HepG2 (cell line): Measurements from ENCODE around the gene SIGLEC6. TPM values are rescaled to one million over a fixed set of nuclear protein-coding genes. Genes with fewer than 3 reads are reported as not detected.
A peak's percentile ranks its signal among the peaks of the same experiment; 100 is the strongest.

Experiments
- ATF4 ChIP-seq, 2 experiments: fragments of 450-650 bp in 1 of 2; sonication (generic) in 1 of 2; formaldehyde crosslinking; IDR thresholded peaks; 2 replicates each; pipeline versions ENCODE4 v1.5.0 to v1.8.0; 2020 to 2022; ENCODE audit warnings: mild to moderate bottlenecking in 1 of 2, missing genetic modification reagents in 1 of 2
- BORCS8-MEF2B ChIP-seq: sonication (generic); formaldehyde crosslinking; IDR thresholded peaks from 2 replicates; pipeline ENCODE4 v1.8.0; 2022; ENCODE audit warnings: mild to moderate bottlenecking, missing genetic modification reagents
- CHCHD3 ChIP-seq: sonication (generic); formaldehyde crosslinking; IDR thresholded peaks from 2 replicates; pipeline ENCODE4 v1.8.0; 2022; ENCODE audit warnings: mild to moderate bottlenecking, missing genetic modification reagents, moderate library complexity
- GPN1 ChIP-seq: sonication (generic); formaldehyde crosslinking; IDR thresholded peaks from 2 replicates; pipeline ENCODE4 v1.5.1; 2020; ENCODE audit warnings: missing genetic modification reagents, borderline replicate concordance
- KIAA2018 ChIP-seq: sonication (generic); formaldehyde crosslinking; IDR thresholded peaks from 2 replicates; pipeline ENCODE4 v1.5.0; 2020; ENCODE audit warnings: mild to moderate bottlenecking, missing genetic modification reagents, borderline replicate concordance
- MAFK ChIP-seq, 2 experiments: IDR thresholded peaks in 1 of 2; conservative IDR thresholded peaks in 1 of 2; 2 replicates each; pipeline ENCODE4 v1.6.1; 2011; ENCODE audit warnings: improper control_type of control experiment in 2 of 2, low read length in 2 of 2
- NCOR1 ChIP-seq: fragments of 200-600 bp; sonication (generic); IDR thresholded peaks from 2 replicates; pipeline ENCODE4 v1.7.0; 2017; ENCODE audit warnings: antibody characterized with exemption, low read length, borderline replicate concordance
- PCBP2 ChIP-seq: fragments of 200-400 bp; formaldehyde crosslinking; optimal IDR thresholded peaks from 2 replicates; pipeline ENCODE3; 2018; ENCODE audit warnings: low read length, low read depth; ENCODE audit not compliant: poor library complexity, severe bottlenecking
- SALL1 ChIP-seq: sonication (generic); formaldehyde crosslinking; IDR thresholded peaks from 2 replicates; pipeline ENCODE4 v1.8.0; 2022; ENCODE audit warnings: mild to moderate bottlenecking, missing genetic modification reagents
- SKIL ChIP-seq: sonication (generic); formaldehyde crosslinking; IDR thresholded peaks from 2 replicates; pipeline ENCODE4 v1.8.0; 2022; ENCODE audit warnings: missing genetic modification reagents, mild to moderate bottlenecking, moderate library complexity, borderline replicate concordance
- U2AF2 ChIP-seq: fragments of 200-400 bp; formaldehyde crosslinking; IDR thresholded peaks from 2 replicates; pipeline ENCODE4 v1.6.1; 2017; ENCODE audit warnings: low read depth, mild to moderate bottlenecking, low read length
- ZFP36 ChIP-seq: fragments of 150-350 bp; IDR thresholded peaks from 2 replicates; pipeline ENCODE4 v1.6.1; 2018; ENCODE audit warnings: borderline replicate concordance, low read length, low read depth; ENCODE audit not compliant: partially characterized antibody
- ZFP62 ChIP-seq: sonication (generic); formaldehyde crosslinking; IDR thresholded peaks from 2 replicates; pipeline ENCODE4 v1.4.0; 2020; ENCODE audit warnings: missing genetic modification reagents
- ZNF44 ChIP-seq: sonication (generic); formaldehyde crosslinking; IDR thresholded peaks from 2 replicates; pipeline ENCODE4 v1.5.1; 2020; ENCODE audit warnings: mild to moderate bottlenecking, missing genetic modification reagents
- ZNF558 ChIP-seq: sonication (generic); formaldehyde crosslinking; IDR thresholded peaks from 2 replicates; pipeline ENCODE4 v1.9.0; 2022; ENCODE audit warnings: mild to moderate bottlenecking, missing genetic modification reagents, borderline replicate concordance
- ZNF644 ChIP-seq: IDR thresholded peaks from 2 replicates; pipeline ENCODE4 v1.6.1; 2016; ENCODE audit warnings: low read depth
- ZNF709 ChIP-seq: sonication (generic); formaldehyde crosslinking; IDR thresholded peaks from 2 replicates; pipeline ENCODE4 v1.5.0; 2020; ENCODE audit warnings: mild to moderate bottlenecking, missing genetic modification reagents
- polyA plus RNA-seq, 8 experiments: library from polyadenylated mRNA; depleted of rRNA in 3 of 8; stranded (reverse) in 7 of 8; unstranded in 1 of 8; fragments of >200 nt; fragmentation: Illumina TruSeq in 4 of 8; extraction: Trizol in 4 of 8; gene quantifications; 2 replicates each; pipeline versions ENCODE4 v1.2.1 to v1.2.3, GENCODE V29; 2011 to 2016; ENCODE audit warnings: low read depth in 4 of 8, missing spikeins in 1 of 8, mixed read lengths in 1 of 8; ENCODE audit not compliant: insufficient read depth in 1 of 8
- total RNA-seq, 5 experiments: library from RNA; depleted of rRNA; stranded (reverse); fragments of >200 nt; fragmentation: Illumina TruSeq; extraction: Trizol; gene quantifications; 2 replicates each; pipeline ENCODE4 v1.2.3, GENCODE V29; 2016; ENCODE audit warnings: low read depth in 1 of 5

The SIGLEC6 gene
- total and polyA plus RNA-seq, 2 of the 13 experiments (the other 11 are each of a cell fraction or from before 2014, with no cell fraction given), result not detected

GRCh38 chr19:51552996-51553725 is 21.7 kb upstream of the SIGLEC6 start (continued):
- TF ChIP-seq ZNF44 (CRISPR knock-in tag) (no peak), SKIL (CRISPR knock-in tag) (no peak), BORCS8-MEF2B (CRISPR knock-in tag) (peak; percentile 71; the same call in 1 of the 2 replicates), ZNF558 (CRISPR knock-in tag) (peak; percentile 52; the same call in 1 of the 2 replicates), PCBP2 (no peak), KIAA2018 (no peak), ZFP36 (no peak), ZNF644 (CRISPR knock-in tag) (peak; percentile 57; the same call in 1 of the 2 replicates), ZFP62 (CRISPR knock-in tag) (no peak), SALL1 (CRISPR knock-in tag) (peak; percentile 91), MAFK (conservative IDR thresholded peaks at IDR 0.05 in 1 of 2, IDR thresholded peaks at IDR 0.05 in 1 of 2; ENCODE audit: low read length in 2 of 2) (no peak), CHCHD3 (CRISPR knock-in tag) (0 out of 2 replicates have a peak, but pooled peaks have one; percentile 56), ATF4 (CRISPR knock-in tag; IDR thresholded peaks at IDR 0.05) (no peak), ZNF709 (CRISPR knock-in tag) (no peak), NCOR1 (no peak), U2AF2 (no peak), GPN1 (CRISPR knock-in tag) (peak; percentile 90; the same call in 1 of the 2 replicates)
